ENCODE data around the gene OTULIN. TPM values are rescaled to one million over a fixed set of nuclear protein-coding genes. Genes with fewer than 3 reads are reported as not detected.

Gene OTULIN
- polyA plus RNA-seq, 1 of the 3 experiments (the other 2 are of a cell fraction): 6.6 TPM

DNA sequence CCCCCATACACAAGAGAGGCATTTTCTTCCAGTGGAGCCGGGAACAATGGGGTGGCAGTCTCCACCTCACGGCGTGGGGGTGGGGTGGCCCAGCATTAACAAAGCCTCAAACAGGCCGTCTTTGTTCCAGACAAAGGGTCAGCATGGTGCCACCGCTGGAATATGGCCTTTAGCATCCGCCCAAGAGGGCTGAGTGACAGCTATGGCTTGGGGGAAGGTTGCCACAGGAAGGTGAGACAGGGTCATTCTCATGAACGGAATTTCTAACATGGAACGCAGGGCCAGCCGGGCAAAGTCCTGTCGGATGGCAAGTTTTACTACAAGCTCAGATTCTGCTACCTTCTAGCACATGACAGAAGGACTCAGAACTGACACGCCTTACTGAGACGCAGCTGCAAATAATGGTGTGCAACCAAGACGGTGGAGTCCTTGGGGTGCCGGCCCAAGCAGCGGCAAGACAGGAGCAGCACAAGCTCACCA, 64.0 kb downstream of the OTULIN start:
- no peak for DNase-seq
- no peaks in the 10 kb centered on the region for H3K9me3 ChIP-seq
- H3K4me3 ChIP-seq (ENCODE audit: low read depth in 2 of 2, low read length in 1 of 2): no peak overlapping the region
- no peaks in the 10 kb centered on the region for H4K20me1 ChIP-seq (ENCODE audit: insufficient read depth)
- no peaks in the 10 kb centered on the region for H3F3A ChIP-seq (replicated peaks; ENCODE audit: insufficient read depth)
- H3K9me2 ChIP-seq: no peaks in the 10 kb centered on the region
- ChIA-PET CTCF (interaction anchor here (0.6 to 7.0 kb wide), 25 partner anchors 9 to 367 kb away, joined by 3 to 203 read pairs (median 8); partner anchors contain the start of gene ANKH), POLR2A (no interaction called here)
- H3K4me2 ChIP-seq: no peak overlapping the region
- WGBS (ENCODE audit: low lambda C conversion rate): 94% methylated on average over 15 of the region's 15 CpGs
- H3K4me1 ChIP-seq (ENCODE audit: control insufficient read depth in 1 of 2, insufficient read depth in 2 of 2, low read depth in 1 of 2, low read length in 1 of 2): 0 out of 4 replicates have a peak, but pooled peaks cover 0 to 7% of the 10 kb centered on the region in 2 experiments
- H3K79me2 ChIP-seq (ENCODE audit: insufficient read depth): no peaks in the 10 kb centered on the region
- H3K36me3 ChIP-seq (replicated peaks in 1 of 2; ENCODE audit: control insufficient read depth in 1 of 2, insufficient read depth in 2 of 2, low read length in 1 of 2): peaks cover 0 to 5% of the 10 kb centered on the region in 2 experiments
- no peak for TF ChIP-seq TEAD4 (IDR thresholded peaks at IDR 0.05; ENCODE audit: borderline replicate concordance, insufficient read depth)
- no peak for TF ChIP-seq YY1 (IDR thresholded peaks at IDR 0.05; ENCODE audit: low read depth)
- TF ChIP-seq, protein P1, sequence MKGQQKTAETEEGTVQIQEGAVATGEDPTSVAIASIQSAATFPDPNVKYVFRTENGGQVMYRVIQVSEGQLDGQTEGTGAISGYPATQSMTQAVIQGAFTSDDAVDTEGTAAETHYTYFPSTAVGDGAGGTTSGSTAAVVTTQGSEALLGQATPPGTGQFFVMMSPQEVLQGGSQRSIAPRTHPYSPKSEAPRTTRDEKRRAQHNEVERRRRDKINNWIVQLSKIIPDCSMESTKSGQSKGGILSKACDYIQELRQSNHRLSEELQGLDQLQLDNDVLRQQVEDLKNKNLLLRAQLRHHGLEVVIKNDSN (IDR thresholded peaks at IDR 0.05; ENCODE audit: borderline replicate concordance, low read depth): no peak
- no peak for TF ChIP-seq SMC3 (IDR thresholded peaks at IDR 0.05; ENCODE audit: low read depth, low read length)
- TF ChIP-seq, protein P2, sequence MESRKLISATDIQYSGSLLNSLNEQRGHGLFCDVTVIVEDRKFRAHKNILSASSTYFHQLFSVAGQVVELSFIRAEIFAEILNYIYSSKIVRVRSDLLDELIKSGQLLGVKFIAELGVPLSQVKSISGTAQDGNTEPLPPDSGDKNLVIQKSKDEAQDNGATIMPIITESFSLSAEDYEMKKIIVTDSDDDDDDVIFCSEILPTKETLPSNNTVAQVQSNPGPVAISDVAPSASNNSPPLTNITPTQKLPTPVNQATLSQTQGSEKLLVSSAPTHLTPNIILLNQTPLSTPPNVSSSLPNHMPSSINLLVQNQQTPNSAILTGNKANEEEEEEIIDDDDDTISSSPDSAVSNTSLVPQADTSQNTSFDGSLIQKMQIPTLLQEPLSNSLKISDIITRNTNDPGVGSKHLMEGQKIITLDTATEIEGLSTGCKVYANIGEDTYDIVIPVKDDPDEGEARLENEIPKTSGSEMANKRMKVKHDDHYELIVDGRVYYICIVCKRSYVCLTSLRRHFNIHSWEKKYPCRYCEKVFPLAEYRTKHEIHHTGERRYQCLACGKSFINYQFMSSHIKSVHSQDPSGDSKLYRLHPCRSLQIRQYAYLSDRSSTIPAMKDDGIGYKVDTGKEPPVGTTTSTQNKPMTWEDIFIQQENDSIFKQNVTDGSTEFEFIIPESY (IDR thresholded peaks at IDR 0.05; ENCODE audit: borderline replicate concordance, low read depth): no peak
- TF ChIP-seq, protein P3, sequence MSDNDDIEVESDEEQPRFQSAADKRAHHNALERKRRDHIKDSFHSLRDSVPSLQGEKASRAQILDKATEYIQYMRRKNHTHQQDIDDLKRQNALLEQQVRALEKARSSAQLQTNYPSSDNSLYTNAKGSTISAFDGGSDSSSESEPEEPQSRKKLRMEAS (IDR thresholded peaks at IDR 0.05; ENCODE audit: low read depth): no peak
- TF ChIP-seq RXRA (IDR thresholded peaks at IDR 0.05; ENCODE audit: borderline replicate concordance, low read depth): no peak
- TF ChIP-seq TCF12 (IDR thresholded peaks at IDR 0.05): no peak
- TF ChIP-seq, protein P4, sequence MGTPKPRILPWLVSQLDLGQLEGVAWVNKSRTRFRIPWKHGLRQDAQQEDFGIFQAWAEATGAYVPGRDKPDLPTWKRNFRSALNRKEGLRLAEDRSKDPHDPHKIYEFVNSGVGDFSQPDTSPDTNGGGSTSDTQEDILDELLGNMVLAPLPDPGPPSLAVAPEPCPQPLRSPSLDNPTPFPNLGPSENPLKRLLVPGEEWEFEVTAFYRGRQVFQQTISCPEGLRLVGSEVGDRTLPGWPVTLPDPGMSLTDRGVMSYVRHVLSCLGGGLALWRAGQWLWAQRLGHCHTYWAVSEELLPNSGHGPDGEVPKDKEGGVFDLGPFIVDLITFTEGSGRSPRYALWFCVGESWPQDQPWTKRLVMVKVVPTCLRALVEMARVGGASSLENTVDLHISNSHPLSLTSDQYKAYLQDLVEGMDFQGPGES (IDR thresholded peaks at IDR 0.05; ENCODE audit: low read depth, low read length): no peak
- TF ChIP-seq SIN3A (IDR thresholded peaks at IDR 0.05; ENCODE audit: borderline replicate concordance, low read depth, low read length): no peak
- TF ChIP-seq, protein P5, sequence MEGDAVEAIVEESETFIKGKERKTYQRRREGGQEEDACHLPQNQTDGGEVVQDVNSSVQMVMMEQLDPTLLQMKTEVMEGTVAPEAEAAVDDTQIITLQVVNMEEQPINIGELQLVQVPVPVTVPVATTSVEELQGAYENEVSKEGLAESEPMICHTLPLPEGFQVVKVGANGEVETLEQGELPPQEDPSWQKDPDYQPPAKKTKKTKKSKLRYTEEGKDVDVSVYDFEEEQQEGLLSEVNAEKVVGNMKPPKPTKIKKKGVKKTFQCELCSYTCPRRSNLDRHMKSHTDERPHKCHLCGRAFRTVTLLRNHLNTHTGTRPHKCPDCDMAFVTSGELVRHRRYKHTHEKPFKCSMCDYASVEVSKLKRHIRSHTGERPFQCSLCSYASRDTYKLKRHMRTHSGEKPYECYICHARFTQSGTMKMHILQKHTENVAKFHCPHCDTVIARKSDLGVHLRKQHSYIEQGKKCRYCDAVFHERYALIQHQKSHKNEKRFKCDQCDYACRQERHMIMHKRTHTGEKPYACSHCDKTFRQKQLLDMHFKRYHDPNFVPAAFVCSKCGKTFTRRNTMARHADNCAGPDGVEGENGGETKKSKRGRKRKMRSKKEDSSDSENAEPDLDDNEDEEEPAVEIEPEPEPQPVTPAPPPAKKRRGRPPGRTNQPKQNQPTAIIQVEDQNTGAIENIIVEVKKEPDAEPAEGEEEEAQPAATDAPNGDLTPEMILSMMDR (IDR thresholded peaks at IDR 0.05): no peak
- no peak for TF ChIP-seq CHD2 (IDR thresholded peaks at IDR 0.05; ENCODE audit: low read length, partially characterized antibody)
- TF ChIP-seq EP300 (IDR thresholded peaks at IDR 0.05; ENCODE audit: borderline replicate concordance in 1 of 2, low read depth in 1 of 2, low read length in 1 of 2): no peak
- H3K27me3 ChIP-seq (ENCODE audit: insufficient read depth): no peaks in the 10 kb centered on the region
- no peak overlapping the region for H3K9ac ChIP-seq
- no peak overlapping the region for H2AFZ ChIP-seq (ENCODE audit: low read depth)
- H3K27ac ChIP-seq (ENCODE audit: low read depth in 2 of 2, low read length in 1 of 2): no peak overlapping the region

Measured in SK-N-SH (cell line).